ENCODE results near the gene WDR53. TPM values are rescaled to one million over a fixed set of nuclear protein-coding genes. Genes with fewer than 3 reads are reported as not detected.
"Not testable (repeated sequence)": the region's sequence is repeated elsewhere in the genome, so short reads cannot be mapped to it uniquely, and the experiment has no call there.

Gene WDR53
- total RNA-seq, result 1 to 10 TPM; 3.8 to 8.7 (median 5.6) TPM

- no peaks in the 10 kb centered on the region for H3K27me3 ChIP-seq
- H3K4me1 ChIP-seq, result peaks cover 29 to 59% (median 37%) of the 10 kb centered on the region in 4 donors
- peak within 1 kb of the TSS; percentile 92 to 96 (median 93) for H3K4me3 ChIP-seq
- peaks cover 0 to 16% (median 9%) of the 10 kb centered on the region in 4 donors for H3K36me3 ChIP-seq
- intact Hi-C loops (cut with DNase I), result loop anchor here (5.0 kb wide), 1 partner anchor 374 kb away; the partner anchor contains the start of gene NCBP2
- WGBS, result 0% methylated on average over 16 of the region's 87 CpGs
- TF ChIP-seq CTCF (IDR thresholded peaks at IDR 0.05) (peak in 1 of 3 experiments; percentile 9), EP300 (IDR thresholded peaks at IDR 0.05) (peak; percentile 18), POLR2AphosphoS5 (IDR thresholded peaks at IDR 0.05) (peak; percentile 97 to 99), POLR2A (IDR thresholded peaks at IDR 0.05; ENCODE audit: low read depth) (peak; percentile 75)
- DNase-seq (ENCODE audit: extremely low spot score), result peak; percentile 98
- H3K9me3 ChIP-seq, result no peaks in the 10 kb centered on the region
- H3K27ac ChIP-seq (replicated peaks in 1 of 4), result peak within 1 kb of the TSS; percentile 87 to 96 (median 92)
Measured at GRCh38 chr3:196568246-196569002, at the start of gene WDR53, which contains the start of gene FBXO45. TSS of gene WDR53 (minus strand) at chr3:196568554. CDS start at chr3:196561475, 7,079 bp downstream. TSS of gene FBXO45 (plus strand) at chr3:196568660. CDS start at chr3:196568985, 325 bp downstream.

- Histone ChIP-seq H3K4me3 (no peak overlapping the region), H3K36me3 (no peaks in the 10 kb centered on the region), H3K9me3 (no peaks in the 10 kb centered on the region), H3K4me1 (peaks cover 20 to 40% (median 34%) of the 10 kb centered on the region in 4 donors), H3K27ac (replicated peaks in 1 of 4) (peak overlapping the region; percentile 30 to 81 (median 58)), H3K27me3 (no peaks in the 10 kb centered on the region)
- DNase-seq (ENCODE audit: extremely low spot score), result no peak
- WGBS, result 82% methylated on average over 5 of the region's 5 CpGs
- intact Hi-C loops (cut with DNase I), result no loop called here
- no peak for TF ChIP-seq CTCF (IDR thresholded peaks at IDR 0.05)
- TF ChIP-seq POLR2AphosphoS5 (IDR thresholded peaks at IDR 0.05), result no peak
- TF ChIP-seq POLR2A (IDR thresholded peaks at IDR 0.05; ENCODE audit: low read depth), result no peak
- no peak for TF ChIP-seq EP300 (IDR thresholded peaks at IDR 0.05)
Measured at GRCh38 chr3:196617256-196617655, 48.9 kb upstream of the WDR53 start.

- 97% methylated on average over 6 of the region's 6 CpGs for WGBS
- H3K36me3 ChIP-seq; H3K27ac ChIP-seq (replicated peaks in 1 of 4); H3K9me3 ChIP-seq; intact Hi-C loops (cut with DNase I); DNase-seq (ENCODE audit: extremely low spot score); H3K27me3 ChIP-seq; H3K4me3 ChIP-seq: not testable (repeated sequence)
- H3K4me1 ChIP-seq, result peaks cover 27 to 56% (median 43%) of the 10 kb centered on the region in 4 donors
Measured at GRCh38 chr3:196615234-196615633, 46.9 kb upstream of the WDR53 start.

- no peak for TF ChIP-seq CTCF (IDR thresholded peaks at IDR 0.05)
- TF ChIP-seq POLR2A (IDR thresholded peaks at IDR 0.05; ENCODE audit: low read depth), result peak; percentile 4
- WGBS, result 49% methylated on average over 10 of the region's 10 CpGs
- Histone ChIP-seq H3K4me1 (peaks cover 17 to 47% (median 38%) of the 10 kb centered on the region in 4 donors), H3K36me3 (no peaks in the 10 kb centered on the region), H3K27me3 (no peaks in the 10 kb centered on the region), H3K9me3 (no peaks in the 10 kb centered on the region), H3K4me3 (no peak overlapping the region), H3K27ac (replicated peaks in 1 of 4) (peak overlapping the region; percentile 68 to 74 (median 72))
- no peak for DNase-seq (ENCODE audit: extremely low spot score)
- intact Hi-C loops (cut with DNase I), result no loop called here
Measured at GRCh38 chr3:196611761-196612483, 43.6 kb upstream of the WDR53 start.
